ENCODE data around the gene NXN.
"Not testable (repeated sequence)": the region's sequence is repeated elsewhere in the genome, so short reads cannot be mapped to it uniquely, and the experiment has no call there.

NXN gene

DNA sequence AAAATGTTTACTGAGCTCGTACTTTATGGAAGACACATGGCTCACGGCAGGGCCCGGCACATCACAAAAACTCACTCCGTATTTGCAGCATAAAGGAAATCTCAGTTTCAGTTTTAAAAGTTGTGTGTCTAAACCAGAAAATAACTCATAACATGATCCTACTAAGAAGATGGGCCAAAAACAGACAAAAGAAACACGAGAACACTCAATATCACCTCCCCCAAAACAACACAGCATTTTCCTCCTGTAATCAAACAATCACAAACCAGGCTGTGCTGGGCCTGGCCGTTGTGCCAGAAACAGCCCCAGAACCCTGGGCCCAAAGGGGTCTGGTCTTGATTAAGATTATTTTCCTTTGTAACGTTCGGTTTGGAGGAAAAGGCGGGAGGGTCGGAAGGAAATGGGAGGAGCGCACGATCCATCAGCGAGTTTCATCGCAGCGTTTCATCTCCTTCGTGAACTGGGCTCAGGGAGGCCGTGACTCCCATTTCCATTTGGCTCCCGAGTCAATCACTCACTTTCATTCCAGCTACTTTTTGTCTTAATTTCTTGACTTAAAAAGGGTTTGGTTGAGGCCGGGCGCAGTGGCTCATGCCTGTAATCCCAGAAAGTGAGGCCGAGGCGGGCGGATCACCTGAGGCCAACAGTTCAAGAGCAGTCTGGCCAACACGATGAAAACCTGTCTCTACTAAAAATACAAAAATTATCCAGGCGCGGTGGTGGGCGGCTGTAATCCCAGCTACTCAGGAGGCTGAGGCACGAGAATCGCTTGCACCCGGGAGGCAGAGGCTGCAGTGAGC lies 61.4 kb downstream of the NXN start:
- no peak for DNase-seq (ENCODE audit: low read depth in 2 of 2)

DNA sequence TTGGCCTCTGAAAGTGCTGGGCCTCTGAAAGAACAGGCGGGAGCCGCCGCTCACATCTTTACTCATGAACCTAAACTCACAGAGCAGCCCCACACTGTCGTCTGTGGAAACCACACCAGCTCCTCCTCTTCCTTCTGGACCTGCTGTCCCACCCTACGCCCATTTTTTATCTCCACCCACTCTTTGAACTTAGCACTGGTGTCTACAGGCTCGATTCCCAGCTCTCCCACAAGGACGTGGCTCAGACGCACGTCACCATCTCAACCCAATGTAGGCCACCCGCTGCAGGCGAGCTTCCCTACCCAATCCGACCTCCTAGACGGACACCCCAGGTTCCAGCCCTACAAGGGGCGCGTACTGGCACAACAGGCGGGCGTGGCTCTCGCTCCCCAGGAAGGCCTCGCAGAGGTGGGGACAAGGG lies 62.2 kb downstream of the NXN start:
- DNase-seq (ENCODE audit: low read depth in 2 of 2) = no peak

DNA sequence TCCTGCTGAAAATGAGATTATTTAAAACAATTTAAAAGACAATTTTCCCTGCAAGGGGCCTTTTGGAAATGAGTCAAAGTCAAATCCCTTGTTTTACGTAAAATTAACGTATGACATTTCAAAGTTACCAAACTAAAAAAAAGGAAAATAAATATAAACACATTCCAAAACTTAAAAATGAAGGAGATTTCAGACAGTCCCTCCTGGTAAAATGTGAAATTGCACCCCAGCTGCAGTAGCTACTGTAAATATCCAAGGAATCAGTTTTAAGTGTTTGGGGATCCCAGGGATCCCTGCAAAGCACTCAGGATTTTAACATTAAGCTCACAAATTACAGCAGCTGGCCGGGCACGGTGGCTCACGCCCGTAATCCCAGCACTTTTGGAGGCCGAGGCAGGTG lies 63.3 kb downstream of the NXN start:
- no peak for DNase-seq (ENCODE audit: low read depth in 2 of 2)

DNA sequence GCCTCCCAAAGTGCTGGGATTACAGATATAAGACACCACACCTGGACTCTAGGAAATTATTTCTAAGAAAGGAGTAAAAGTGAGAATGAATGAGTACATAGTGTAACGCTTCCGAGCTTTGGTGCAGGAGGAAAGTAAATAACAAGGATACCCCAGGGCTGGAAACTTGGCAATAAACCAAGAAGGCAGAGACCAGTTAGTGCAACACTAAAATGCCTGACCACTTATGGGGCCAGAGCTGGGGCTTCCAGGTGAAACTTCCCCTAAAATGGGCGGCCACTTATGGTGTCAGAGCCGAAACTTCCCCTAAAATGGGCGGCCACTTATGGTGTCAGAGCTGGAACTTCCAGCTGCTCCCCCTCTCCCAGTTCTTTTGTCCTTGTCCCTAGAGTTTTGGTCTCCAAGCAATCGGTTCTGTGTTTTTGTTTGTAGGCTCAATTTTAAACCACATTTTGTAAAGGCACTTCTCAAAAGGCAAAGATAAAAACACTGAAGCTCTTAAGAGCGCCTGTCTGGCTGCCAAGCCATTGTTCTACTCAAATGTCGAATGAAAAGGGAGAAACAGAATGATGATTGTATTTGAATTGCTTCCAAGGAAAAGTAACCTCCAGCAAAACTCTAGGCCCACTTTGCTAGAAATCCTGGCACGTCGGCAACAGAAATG lies 63.9 kb downstream of the NXN start:
- no peak for DNase-seq (ENCODE audit: low read depth in 2 of 2)

DNA sequence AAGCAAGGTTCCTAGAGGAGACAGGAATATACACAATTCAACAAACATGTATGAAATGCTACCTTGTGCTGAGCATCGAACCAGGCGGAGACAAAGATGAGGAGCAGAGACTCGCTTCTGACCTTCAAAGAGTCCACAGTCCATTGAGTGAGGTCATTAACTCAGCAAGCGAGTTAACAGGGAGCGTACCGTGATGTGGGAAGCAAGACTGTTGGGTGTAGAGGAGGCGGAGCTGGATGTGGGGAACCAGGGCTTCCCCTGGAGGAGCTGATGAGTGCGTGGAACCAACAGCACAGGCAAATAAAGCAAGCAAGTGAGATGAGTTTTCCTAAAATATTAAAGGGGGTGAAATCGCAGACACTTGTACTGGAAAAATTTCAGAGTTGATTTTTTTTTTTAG lies 65.0 kb downstream of the NXN start:
- DNase-seq (ENCODE audit: low read depth in 2 of 2) = no peak

DNA sequence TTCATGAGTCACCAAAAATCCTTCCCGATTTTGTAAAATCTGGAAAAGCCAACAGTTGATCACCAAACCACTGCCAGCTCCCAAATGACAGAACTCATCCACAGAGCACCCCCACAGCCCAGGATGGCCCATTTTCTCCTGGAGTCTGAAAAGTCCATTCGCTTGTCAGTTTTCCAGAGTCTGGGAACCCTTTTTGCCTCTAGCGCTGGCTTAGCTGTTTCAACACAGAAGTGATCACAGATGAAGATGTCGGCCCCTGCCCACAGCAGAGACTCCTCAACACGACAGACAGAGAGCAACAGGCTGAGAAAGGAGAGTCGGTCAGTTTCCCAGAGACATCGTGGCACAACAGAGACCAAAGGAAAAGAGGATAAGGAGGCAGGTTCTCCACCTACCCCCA lies 66.4 kb downstream of the NXN start:
- DNase-seq (ENCODE audit: low read depth in 2 of 2) = no peak

DNA sequence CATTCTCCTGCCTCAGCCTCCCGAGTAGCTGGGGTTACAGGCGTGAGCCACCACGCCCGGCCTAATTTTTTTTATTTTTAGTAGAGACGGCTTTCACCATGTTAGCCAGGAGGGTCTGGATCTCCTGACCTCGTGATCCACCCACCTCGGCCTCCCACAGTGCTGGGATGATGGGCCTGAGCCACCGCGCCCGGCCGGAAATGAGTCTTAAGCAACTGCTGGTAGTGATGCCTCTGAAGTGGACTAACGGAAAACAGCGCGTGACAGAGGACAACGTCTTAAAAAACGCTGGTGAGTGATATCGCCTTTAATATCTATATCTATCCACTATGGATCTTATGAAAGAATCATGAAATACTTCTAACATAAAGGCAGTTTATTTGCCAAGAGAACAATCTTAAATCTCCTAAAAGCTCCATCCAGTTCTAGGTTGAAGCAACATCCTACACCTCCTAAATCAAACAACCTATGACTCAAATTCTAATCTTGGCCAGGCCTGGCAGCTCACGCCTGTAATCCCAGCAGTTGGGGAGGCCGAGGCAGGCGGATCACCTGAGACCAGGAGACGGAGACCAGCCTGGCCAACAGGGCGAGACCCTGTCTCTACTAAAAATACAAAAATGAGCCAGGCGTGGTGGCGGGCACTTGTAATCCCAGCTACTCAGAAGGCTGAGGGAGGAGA lies 69.8 kb downstream of the NXN start:
- no peak for DNase-seq (ENCODE audit: low read depth in 2 of 2)

DNA sequence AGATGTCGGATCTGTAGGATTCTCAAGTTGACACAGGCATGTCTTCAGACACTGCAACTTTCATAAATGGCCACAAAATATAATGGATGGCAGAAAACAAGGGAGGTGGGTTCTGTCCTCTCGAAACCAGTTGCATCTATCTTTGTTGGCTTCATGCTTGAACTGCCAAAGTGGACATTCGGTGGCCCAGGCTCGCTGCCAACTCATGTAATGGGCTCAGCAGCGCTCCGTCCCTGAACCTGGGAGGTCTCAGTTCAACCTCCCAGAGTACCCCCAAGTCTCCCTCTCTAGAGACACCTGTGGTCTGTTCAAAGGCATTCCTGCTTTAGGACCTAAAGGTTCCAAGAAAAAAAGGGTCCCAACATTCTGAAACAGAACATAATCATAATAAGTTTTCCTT lies 71.9 kb downstream of the NXN start:
- DNase-seq (ENCODE audit: low read depth in 2 of 2) = no peak

DNA sequence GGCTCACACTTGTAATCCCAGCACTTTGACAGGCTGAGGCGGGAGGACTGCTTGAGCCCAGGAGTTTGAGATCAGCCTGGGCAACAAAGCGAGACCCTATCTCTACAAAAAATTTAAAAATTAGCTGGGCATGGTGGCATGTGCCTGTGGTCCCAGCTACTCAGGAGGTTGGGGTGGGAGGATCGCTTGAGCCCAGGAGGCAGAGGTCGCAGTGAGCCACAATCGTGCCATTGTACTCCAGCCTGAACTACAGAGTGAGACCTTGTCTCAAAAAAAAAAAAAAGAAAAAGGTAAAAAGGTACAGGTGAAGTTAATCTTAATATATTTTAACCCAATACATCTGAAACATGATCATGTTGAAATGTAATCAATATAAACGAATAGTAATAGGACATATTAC lies 73.9 kb downstream of the NXN start:
- DNase-seq (ENCODE audit: low read depth in 2 of 2) = not testable (repeated sequence)

DNA sequence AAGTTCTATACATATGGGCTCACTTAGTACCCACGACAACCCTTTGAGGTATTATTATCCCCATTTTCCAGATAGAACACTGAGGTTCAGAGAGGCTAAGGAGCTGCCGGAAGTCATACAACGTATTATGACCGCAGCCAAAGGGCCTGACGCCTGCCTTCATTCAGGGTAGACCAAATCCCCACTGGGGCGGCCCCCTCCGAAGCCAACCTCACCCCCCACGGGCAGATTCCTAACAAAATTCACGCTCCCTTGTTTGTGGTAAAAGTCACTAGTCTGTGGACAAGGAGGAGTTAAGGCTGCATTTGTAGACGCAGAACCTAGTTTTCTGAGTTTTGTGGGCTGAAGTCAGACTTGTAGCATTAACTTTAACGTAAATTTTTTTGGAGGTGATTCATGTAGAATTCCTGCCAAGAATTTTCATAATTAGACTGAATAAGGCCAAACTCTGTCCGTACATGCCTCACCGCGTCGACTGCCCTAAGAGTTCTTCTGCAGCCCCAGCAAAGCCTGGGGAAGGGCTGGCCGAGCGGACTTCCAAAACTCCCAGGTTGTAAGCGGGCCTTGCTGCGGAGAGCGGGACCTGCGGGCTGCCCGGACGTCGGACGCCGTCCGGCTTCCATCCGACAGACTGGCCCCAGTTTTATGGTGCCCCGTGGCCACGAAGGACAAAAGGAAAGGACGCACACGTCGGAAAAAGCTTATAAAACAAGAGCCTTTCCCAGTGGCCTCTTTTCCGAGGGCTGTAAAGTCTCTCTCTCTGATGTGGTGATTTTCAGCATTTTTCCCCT lies 75.7 kb downstream of the NXN start:
- no peak for DNase-seq (ENCODE audit: low read depth in 2 of 2)

DNA sequence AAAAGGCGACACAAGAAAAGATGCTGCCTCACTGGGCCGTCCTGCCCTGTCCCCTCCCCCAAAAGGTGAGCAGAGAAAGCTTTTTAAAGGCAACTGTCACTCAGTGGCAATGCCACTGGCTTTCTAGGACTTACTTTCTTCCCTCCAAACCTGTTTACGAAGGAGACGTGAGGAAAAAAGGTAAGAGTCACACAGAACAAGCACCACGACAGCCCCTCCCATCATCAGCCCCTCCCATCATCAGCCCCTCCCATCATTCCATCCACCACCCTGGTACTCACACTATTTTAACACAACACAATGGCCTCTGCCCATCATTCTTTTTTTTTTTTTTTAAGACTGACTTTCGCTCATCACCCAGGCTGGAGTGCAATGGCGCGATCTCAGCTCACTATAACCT lies 77.1 kb downstream of the NXN start:
- no peak for DNase-seq (ENCODE audit: low read depth in 2 of 2)

DNA sequence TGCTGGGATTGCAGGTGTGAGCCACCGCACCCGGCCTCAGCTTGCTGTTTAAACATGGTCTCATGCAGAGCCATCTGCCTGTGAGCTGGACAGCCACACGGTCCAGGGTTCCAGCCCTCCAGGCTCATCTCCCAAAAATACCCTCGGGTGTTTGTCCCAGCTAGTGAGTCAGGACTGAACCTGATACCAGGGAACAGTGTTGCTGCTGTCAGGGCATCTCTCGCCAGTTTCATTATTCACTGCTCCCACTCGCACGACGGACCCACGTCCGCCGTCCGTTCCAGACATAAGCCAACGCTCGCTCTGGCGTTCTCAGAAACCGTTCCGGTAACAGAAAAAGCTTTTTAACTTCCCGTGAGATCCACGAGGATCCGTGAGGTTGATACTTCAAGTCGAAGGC lies 77.6 kb downstream of the NXN start:
- no peak for DNase-seq (ENCODE audit: low read depth in 2 of 2)

DNA sequence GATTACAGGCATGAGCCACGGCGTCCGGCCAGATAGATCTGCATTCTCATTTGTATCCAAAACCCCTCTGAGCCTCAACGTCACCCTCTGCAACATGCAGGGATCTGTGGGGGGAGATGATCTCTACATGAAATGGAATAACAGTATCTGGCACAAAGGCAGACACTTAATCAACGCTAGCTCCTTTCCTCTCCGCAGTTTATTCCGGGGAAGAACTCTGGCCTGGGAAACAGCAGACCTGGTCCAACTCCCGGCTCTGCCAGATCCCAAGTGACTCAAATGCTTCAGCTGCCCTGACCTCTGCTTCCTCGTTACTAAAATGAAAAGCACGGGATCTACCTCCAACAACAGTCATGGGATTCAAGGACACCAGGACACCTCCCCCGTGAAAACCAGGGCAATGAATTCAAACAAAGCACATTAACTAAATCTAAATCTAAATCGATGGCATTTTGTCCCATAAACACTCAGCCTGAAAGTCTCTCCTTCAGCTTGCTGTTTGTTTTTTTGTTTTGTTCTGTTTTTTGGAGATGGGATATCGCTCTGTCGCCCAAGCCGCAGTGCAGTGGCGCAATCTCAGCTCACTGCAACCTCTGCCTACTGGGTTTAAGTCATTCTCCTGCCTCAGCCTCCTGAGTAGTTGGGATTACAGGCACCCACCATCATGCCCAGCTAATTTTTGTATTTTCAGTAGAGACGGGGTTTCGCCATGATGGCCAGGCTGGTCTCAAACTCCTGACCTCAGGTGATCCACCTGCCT lies 78.2 kb downstream of the NXN start:
- no peak for DNase-seq (ENCODE audit: low read depth in 2 of 2)

DNA sequence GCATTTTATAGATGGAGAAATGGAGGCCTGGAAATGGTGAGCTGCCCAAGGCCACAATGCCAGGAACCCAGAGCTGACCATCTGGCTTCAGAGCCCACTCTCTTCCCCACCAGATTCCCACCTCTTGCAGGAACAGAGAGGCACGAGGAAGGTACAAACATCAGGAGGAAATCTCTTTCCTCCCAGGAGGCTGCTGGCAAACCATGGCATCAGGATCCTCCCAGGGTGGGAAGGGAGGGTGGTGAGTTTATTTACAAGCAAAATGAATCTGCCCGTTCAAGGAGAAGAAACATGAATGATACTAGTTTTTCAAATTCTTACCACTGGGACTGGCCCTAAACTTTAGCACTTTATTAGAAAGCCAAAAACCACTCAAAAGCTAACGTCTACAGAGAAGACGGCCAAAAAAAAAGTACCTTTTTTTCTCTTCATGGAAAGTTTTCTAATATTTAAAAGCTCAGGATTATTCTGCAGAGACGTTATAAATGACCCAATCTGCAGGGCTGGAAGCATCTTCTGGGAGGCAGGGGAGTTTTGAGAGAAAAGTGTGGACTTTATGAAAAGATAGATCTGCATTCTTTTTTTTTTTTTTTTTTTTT lies 79.1 kb downstream of the NXN start:
- DNase-seq (ENCODE audit: low read depth in 2 of 2) = no peak

DNA sequence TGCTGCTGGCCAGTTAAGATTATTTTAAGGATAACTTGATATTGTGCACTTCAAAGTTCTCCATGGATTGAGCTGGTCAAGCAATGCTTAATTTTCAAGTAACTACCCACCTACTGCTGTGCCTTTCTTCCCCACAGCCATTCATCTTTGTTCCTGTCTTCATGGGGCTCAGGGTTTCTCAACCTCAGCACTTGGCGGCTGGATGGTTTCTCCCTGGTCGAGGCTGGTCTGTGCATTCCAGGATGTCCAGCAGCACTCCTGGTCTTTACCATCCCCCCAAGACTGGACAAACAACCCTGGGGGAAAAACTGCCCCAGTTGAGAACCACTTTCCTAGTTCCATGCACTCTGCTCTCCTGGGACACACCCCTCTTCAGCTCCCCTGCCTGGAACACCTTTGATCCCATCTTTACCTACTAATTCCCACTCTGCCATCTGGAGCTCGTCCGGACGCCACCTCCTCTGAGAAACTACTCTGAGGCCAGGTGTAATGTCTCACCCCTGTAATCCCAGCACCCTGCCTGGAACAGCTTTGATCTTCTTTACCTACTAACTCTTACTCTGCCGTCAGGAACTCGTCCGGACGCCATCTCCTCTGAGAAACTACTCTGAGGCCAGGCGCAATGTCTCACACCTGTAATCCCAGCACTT lies 81.5 kb downstream of the NXN start:
- DNase-seq (ENCODE audit: low read depth in 2 of 2) = no peak

DNA sequence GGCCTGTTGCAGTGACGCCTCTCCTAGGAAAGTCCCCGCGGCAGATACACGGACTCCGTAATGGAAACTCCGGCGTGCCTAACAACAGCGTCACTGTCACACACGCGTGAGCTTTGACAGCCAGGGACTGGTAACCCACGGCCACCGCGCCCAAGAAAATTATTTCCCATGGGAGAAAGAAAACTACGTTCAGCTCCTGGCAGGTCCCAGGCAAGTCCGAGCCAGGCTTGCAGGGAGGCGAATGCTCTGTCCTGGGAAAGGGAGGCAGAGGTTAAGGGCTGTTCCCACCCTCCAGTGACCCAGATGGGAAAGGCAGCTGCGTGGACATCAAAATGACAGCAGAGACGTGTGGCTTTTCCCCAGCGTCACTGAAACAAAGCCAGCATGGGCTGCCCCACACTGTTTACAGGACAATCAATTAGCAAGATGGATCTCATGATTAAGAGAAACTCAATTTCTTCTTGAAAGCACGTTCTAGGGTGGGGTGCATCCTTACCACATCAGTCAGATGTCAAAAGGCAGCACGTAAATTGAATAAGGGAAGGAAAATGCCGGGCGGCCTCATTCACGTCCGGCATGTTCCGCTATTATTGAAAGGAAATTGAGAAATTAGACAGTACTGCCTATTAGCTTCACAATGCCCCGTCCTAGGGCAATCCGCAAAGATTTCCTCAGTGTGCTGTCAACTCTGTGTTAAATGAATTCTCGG lies 82.5 kb downstream of the NXN start:
- DNase-seq (ENCODE audit: low read depth in 2 of 2) = no peak

DNA sequence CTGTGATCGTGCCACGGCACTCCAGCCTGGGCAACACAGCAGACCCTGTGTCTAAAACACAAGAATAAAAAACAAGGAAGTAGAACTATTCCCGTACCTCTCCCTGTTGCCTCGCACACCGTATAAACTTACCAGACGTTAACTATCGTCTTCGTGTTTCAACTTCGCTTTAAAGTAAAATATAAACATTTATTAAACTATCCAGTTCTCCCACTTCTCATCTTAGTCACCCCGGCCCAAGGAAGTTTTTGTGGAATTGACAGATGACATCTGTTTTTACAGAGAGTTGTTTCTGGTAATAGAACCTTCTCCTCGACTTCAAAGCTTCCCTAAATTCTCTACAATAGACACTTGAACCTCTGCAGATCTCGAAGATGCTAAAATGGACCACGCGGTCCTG lies 83.1 kb downstream of the NXN start:
- no peak for DNase-seq (ENCODE audit: low read depth in 2 of 2)

DNA sequence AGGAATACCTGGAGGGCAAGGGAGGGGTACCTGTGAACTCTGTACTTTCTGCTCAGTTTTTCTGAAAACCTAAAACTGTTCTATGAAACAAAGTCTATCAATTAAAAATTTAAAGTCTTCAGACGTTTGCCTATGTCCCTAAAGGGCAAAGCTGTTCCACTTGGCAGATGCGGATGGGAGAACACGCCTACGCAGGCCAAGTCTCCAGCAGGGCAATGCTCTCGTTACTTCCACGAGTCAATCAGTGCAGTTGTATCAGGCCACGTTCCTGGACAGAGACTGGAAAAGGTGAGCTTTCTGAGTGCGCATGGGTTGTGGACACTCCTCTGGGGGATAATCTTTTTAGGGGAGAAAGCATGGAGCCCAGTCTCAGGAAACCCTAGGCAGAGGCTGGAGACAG lies 86.6 kb downstream of the NXN start:
- no peak for DNase-seq (ENCODE audit: low read depth in 2 of 2)

DNA sequence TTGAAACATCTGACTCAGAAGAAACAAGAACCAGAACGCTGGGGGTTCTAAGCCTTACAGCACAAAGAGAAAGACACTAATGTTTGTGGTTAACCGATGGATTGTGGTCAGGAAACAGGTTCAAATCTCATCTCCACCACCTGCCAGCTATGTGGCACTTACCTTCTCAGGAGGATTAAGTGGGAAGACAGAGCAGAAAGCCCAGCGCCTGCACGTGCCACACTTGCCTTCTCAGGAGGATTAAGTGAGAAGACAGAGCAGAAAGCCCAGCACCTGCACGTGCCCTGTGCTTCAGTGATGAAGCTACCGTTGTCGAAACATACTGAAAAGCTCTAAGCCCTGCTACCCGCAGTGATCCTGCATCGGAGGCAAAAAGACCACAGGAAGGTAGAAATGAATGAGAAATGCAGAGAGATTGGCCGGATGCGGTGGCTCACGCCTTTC lies 90.6 kb downstream of the NXN start:
- DNase-seq (ENCODE audit: low read depth in 2 of 2) = no peak

Measured in stimulated activated CD8-positive, alpha-beta memory T cell treated with anti-CD3 and anti-CD28 coated beads, Interleukin-2, amount 100 ng/mL, for 1 hour (primary cell).